ENCODE data around the gene FBXO22. TPM values are rescaled to one million over a fixed set of nuclear protein-coding genes. Genes with fewer than 3 reads are reported as not detected.

Gene FBXO22
- total and polyA plus RNA-seq, 10 of the 15 experiments (the other 5 are each of a cell fraction or from before 2014, with no cell fraction given) = 15.2 to 110 (median 42.8) TPM

GRCh38 chr15:75903331-75904239, at the start of gene FBXO22 (continued):
- TF ChIP-seq SPI1 (IDR thresholded peaks at IDR 0.05; ENCODE audit: borderline replicate concordance, insufficient read depth, low read depth, low read length) = no peak
- TF ChIP-seq MYC (IDR thresholded peaks at IDR 0.05; ENCODE audit: insufficient read depth, insufficient read length, insufficient replicate concordance, low read length, severe bottlenecking) = peak; percentile 48
- TF ChIP-seq MAX (IDR thresholded peaks at IDR 0.05; ENCODE audit: low read depth, low read length) = no peak; the same call in 1 of the 2 replicates
- TF ChIP-seq WRNIP1 (IDR thresholded peaks at IDR 0.05; ENCODE audit: borderline replicate concordance, low read depth, low read length) = no peak
- TF ChIP-seq RELB (IDR thresholded peaks at IDR 0.05; ENCODE audit: low read depth) = peak; percentile 69
- no peak for TF ChIP-seq FOXK2 (IDR thresholded peaks at IDR 0.05)
- TF ChIP-seq MEF2A (IDR thresholded peaks at IDR 0.05; ENCODE audit: insufficient read depth, low read depth, low read length) = 0 out of 2 replicates have a peak, but pooled peaks have one; percentile 28
- no peak for TF ChIP-seq BMI1 (IDR thresholded peaks at IDR 0.05; ENCODE audit: borderline replicate concordance)
- TF ChIP-seq EZH2 (IDR thresholded peaks at IDR 0.05; ENCODE audit: borderline replicate concordance, control insufficient read depth, low read depth, low read length) = no peak
- no peak for TF ChIP-seq MYB (IDR thresholded peaks at IDR 0.05; ENCODE audit: borderline replicate concordance, low read depth, low read length)
- peak; percentile 75 for TF ChIP-seq BACH1 (IDR thresholded peaks at IDR 0.05; ENCODE audit: borderline replicate concordance)
- TF ChIP-seq IKZF1 (conservative IDR thresholded peaks at IDR 0.05) = peak; percentile 81
- TF ChIP-seq ZBTB40 (IDR thresholded peaks at IDR 0.05; ENCODE audit: borderline replicate concordance) = peak; percentile 97
- TF ChIP-seq ZNF207 (IDR thresholded peaks at IDR 0.05; ENCODE audit: borderline replicate concordance) = peak; percentile 91; the same call in 1 of the 2 replicates
- TF ChIP-seq BCL3 (IDR thresholded peaks at IDR 0.05; ENCODE audit: borderline replicate concordance, insufficient read depth, low read depth, low read length, poor library complexity, severe bottlenecking) = peak; percentile 77
- no peak for TF ChIP-seq STAT3 (IDR thresholded peaks at IDR 0.05; ENCODE audit: low read depth, low read length)
- TF ChIP-seq NKRF (conservative IDR thresholded peaks at IDR 0.05) = peak; percentile 75
